K562 (cell line): Measurements from ENCODE around the gene RIPK4. TPM values are rescaled to one million over a fixed set of nuclear protein-coding genes. Genes with fewer than 3 reads are reported as not detected.

ENCODE experiments used
- ATAC-seq: fragments of 200-7000 bp; cut with Tn5 transposase; 3 replicates; pipeline ENCODE4 v1.9.1; 2020; ENCODE audit warnings: moderate library complexity
- BruUV-seq: library from RNA; stranded (reverse); fragments of 400-500 nt; replicated peaks from 2 replicates; lab custom pipeline; 2021; lab: Mats Ljungman, UMichigan
- CTCF ChIA-PET: fragments of 300-600 bp; formaldehyde crosslinking; extraction: SDS; loops from one replicate; lab custom pipeline; 2021; ENCODE audit warnings: low intra/inter-chr PET ratio; lab: Yijun Ruan, JAX
- POLR2A ChIA-PET: fragments of 300-600, 350-650 bp; sonication (Branson Sonifier 250); formaldehyde crosslinking; extraction: SDS; loops from one replicate; lab custom pipeline; 2021; ENCODE audit warnings: antibody characterized with exemption, inconsistent platforms; lab: Yijun Ruan, JAX
- DNase-seq, 4 experiments: peaks; one replicate each; pipeline versions ENCODE4 v3.0.0 to v3.0.0-alpha.2; 2011 to 2018; ENCODE audit warnings: low spot score in 3 of 4, mixed read lengths in 3 of 4; ENCODE audit errors: extremely low read depth in 1 of 4
- FAIRE-seq: peaks from 2 replicates; lab custom pipeline; 2011; peaks lifted over from hg19 to GRCh38; lab: Jason Lieb, UNC
- H2AFZ ChIP-seq: 2 replicates; pipeline ENCODE4 v1.6.0; 2011; ENCODE audit warnings: low read depth, low read length, control low read depth, inconsistent platforms
- H3K27ac ChIP-seq: fragments of 200-600 bp; 3 replicates; pipeline ENCODE4 v1.8.0; 2011; ENCODE audit warnings: low read depth, mild to moderate bottlenecking, control low read depth, inconsistent platforms, low read length, moderate library complexity, mixed read lengths; ENCODE audit errors: extremely low read depth
- H3K27me3 ChIP-seq, 2 experiments: fragments of 300-600 bp in 1 of 2; 2 replicates in 1 of 2; 3 replicates in 1 of 2; pipeline versions ENCODE4 v1.6.0 to v1.8.0; 2011; ENCODE audit warnings: inconsistent platforms in 2 of 2, low read length in 2 of 2, mild to moderate bottlenecking in 1 of 2, mixed read lengths in 1 of 2, moderate library complexity in 1 of 2; ENCODE audit not compliant: control insufficient read depth in 2 of 2, insufficient read depth in 2 of 2
- H3K36me3 ChIP-seq: fragments of 300-600 bp; 3 replicates; pipeline ENCODE4 v1.8.0; 2011; ENCODE audit warnings: mild to moderate bottlenecking, low read length, inconsistent platforms; ENCODE audit not compliant: control insufficient read depth, insufficient read depth
- H3K4me1 ChIP-seq, 2 experiments: fragments of 200-600 bp in 1 of 2; replicated peaks in 1 of 2; 2 replicates in 1 of 2; 3 replicates in 1 of 2; pipeline versions ENCODE4 v1.5.1 to v1.8.0; 2011; ENCODE audit warnings: inconsistent platforms in 2 of 2, low read length in 2 of 2, mild to moderate bottlenecking in 1 of 2, mixed read lengths in 1 of 2, moderate library complexity in 1 of 2; ENCODE audit not compliant: control insufficient read depth in 2 of 2, insufficient read depth in 2 of 2
- H3K4me2 ChIP-seq: 2 replicates; pipeline ENCODE4 v1.6.1; 2011; ENCODE audit warnings: low read length, control low read depth, inconsistent platforms, mixed read lengths; ENCODE audit not compliant: insufficient read depth
- H3K4me3 ChIP-seq: fragments of 200-600 bp; sonication (generic), shearing (Covaris generic); 2 replicates; pipeline ENCODE4 v1.5.1; 2016; ENCODE audit warnings: control low read depth, inconsistent platforms
- H3K79me2 ChIP-seq: fragments of 200-600 bp; 3 replicates; pipeline ENCODE4 v1.8.0; 2011; ENCODE audit warnings: low read length, inconsistent platforms; ENCODE audit not compliant: control insufficient read depth, insufficient read depth
- H3K9ac ChIP-seq, 2 experiments: 2 replicates each; pipeline versions ENCODE4 v1.6.0 to v1.6.1; 2011; ENCODE audit warnings: low read depth in 2 of 2, low read length in 2 of 2, control low read depth in 1 of 2, inconsistent platforms in 1 of 2, mild to moderate bottlenecking in 1 of 2, mixed read lengths in 1 of 2; ENCODE audit not compliant: insufficient read depth in 1 of 2
- H3K9me1 ChIP-seq: one replicate; pipeline ENCODE4 v1.6.0; 2011; ENCODE audit warnings: inconsistent platforms, mild to moderate bottlenecking, low read length, moderate library complexity; ENCODE audit not compliant: control insufficient read depth, insufficient read depth
- H3K9me3 ChIP-seq: replicated peaks from 2 replicates; pipeline ENCODE4 v1.5.1; 2011; ENCODE audit warnings: low read depth, low read length, inconsistent platforms; ENCODE audit not compliant: control insufficient read depth, insufficient read depth
- H4K20me1 ChIP-seq: replicated peaks from 2 replicates; pipeline ENCODE4 v1.6.1; 2011; ENCODE audit warnings: low read length, inconsistent platforms, mixed read lengths; ENCODE audit not compliant: control insufficient read depth, insufficient read depth
- ARID2 ChIP-seq: fragments of 450-650 bp; IDR thresholded peaks from 2 replicates; pipeline ENCODE4 v1.6.1; 2017; ENCODE audit warnings: antibody characterized with exemption, mild to moderate bottlenecking
- CCNT2 ChIP-seq: IDR thresholded peaks from 2 replicates; pipeline ENCODE4 v1.6.1; 2011; ENCODE audit warnings: borderline replicate concordance, low read depth, mild to moderate bottlenecking, moderate library complexity, mixed read lengths, low read length; ENCODE audit not compliant: insufficient read length; ENCODE audit errors: extremely low read depth
- COPS2 ChIP-seq: fragments of 450-650 bp; conservative IDR thresholded peaks from 2 replicates; pipeline ENCODE4 v1.6.1; 2016; ENCODE audit warnings: mild to moderate bottlenecking, moderate library complexity
- HNRNPUL1 ChIP-seq: fragments of 200-400 bp; formaldehyde crosslinking; IDR thresholded peaks from 2 replicates; pipeline ENCODE4 v1.6.1; 2017; ENCODE audit warnings: low read length
- L3MBTL2 ChIP-seq: fragments of 450-650 bp; IDR thresholded peaks from 2 replicates; pipeline ENCODE4 v1.6.1; 2016; ENCODE audit warnings: mild to moderate bottlenecking, moderate library complexity
- SMAD4 ChIP-seq: fragments of 250-450 bp; sonication (Bioruptor Pico); conservative IDR thresholded peaks from 2 replicates; pipeline ENCODE4 v1.8.0; 2021; ENCODE audit warnings: inconsistent platforms, mild to moderate bottlenecking, moderate library complexity
- ZNF354B ChIP-seq: fragments of 250-450 bp; sonication (Bioruptor Pico); IDR thresholded peaks from 2 replicates; pipeline ENCODE4 v1.4.0; 2020
- ZSCAN32 ChIP-seq: fragments of 450-650 bp; formaldehyde crosslinking; IDR thresholded peaks from 2 replicates; pipeline ENCODE4 v1.4.0; 2020; ENCODE audit warnings: mild to moderate bottlenecking, moderate library complexity
- WGBS: fragments of 100-300 bp; shearing (Covaris generic); methylation state at CpG from one replicate; pipeline ENCODE4 v1.1.6; 2016; ENCODE audit warnings: low coverage, mixed read lengths; ENCODE audit not compliant: insufficient coverage; ENCODE audit errors: missing lambda C conversion rate; 5-methylcytosine and 5-hydroxymethylcytosine counted together
- in situ Hi-C: fragments of 300-500 bp; cut with MboI; formaldehyde crosslinking; loops from 4 replicates; pipeline ENCODE4 v1.15.0; 2018; ENCODE audit warnings: inconsistent platforms, mixed read lengths
- intact Hi-C: fragments of 100-400 bp; cut with micrococcal nuclease; formaldehyde crosslinking; loops from 2 replicates; pipeline ENCODE4 v1.14.2; 2022
- polyA plus RNA-seq, 8 experiments: library from polyadenylated mRNA; depleted of rRNA in 4 of 8; stranded (reverse) in 5 of 8; unstranded in 3 of 8; fragments of >200 nt; fragmentation: Nextera tagmentation in 2 of 8; fragmentation: Illumina TruSeq in 1 of 8; extraction: Ambion mirVana in 2 of 8; extraction: Trizol in 1 of 8; gene quantifications; 2 replicates each; pipeline versions ENCODE4 v1.2.1 to v1.2.3, GENCODE V29; 2011 to 2014; ENCODE audit warnings: inconsistent platforms in 1 of 8, missing spikeins in 1 of 8
- total RNA-seq, 7 experiments: library from RNA; depleted of rRNA in 6 of 7; stranded (reverse); fragments of >200 nt in 6 of 7; fragmentation: Illumina TruSeq in 2 of 7; extraction: Trizol in 2 of 7; gene quantifications; 2 replicates each; pipeline versions ENCODE4 v1.2.1 to v1.2.3, GENCODE V29; 2011 to 2021; ENCODE audit warnings: low replicate concordance in 1 of 7
- TF ChIP-seq, protein P1 (sequence below): fragments of 450-650 bp; formaldehyde crosslinking; IDR thresholded peaks from 2 replicates; pipeline ENCODE4 v1.4.0; 2022; ENCODE audit warnings: missing genetic modification characterization

RIPK4 gene
- total and polyA plus RNA-seq, 9 of the 15 experiments (the other 6 are each of a cell fraction or from before 2014, with no cell fraction given): not detected

- TF ChIP-seq HNRNPUL1 (no peak), ARID2 (no peak), ZSCAN32 (CRISPR knock-in tag) (no peak), SMAD4 (CRISPR knock-in tag) (no peak)
Observed at GRCh38 chr21:41731081-41731480, 35.8 kb downstream of the RIPK4 start (continued).

GRCh38 chr21:41730367-41730765 is 36.5 kb downstream of the RIPK4 start:
- no TSS peak for BruUV-seq
- CTCF ChIA-PET: no interaction called here
- ATAC-seq: no peak

More at GRCh38 chr21:41730367-41730765, 36.5 kb downstream of the RIPK4 start:
- H3K4me3 ChIP-seq: no peak overlapping the region
- DNase-seq (no peak), FAIRE-seq (no peak)
- H3K9ac ChIP-seq: no peak overlapping the region
- in situ Hi-C loops (no loop called here), intact Hi-C loops (no loop called here)
- H3K27ac ChIP-seq: no peak overlapping the region
- no peaks in the 10 kb centered on the region for H3K79me2 ChIP-seq
- peaks cover 0 to 11% of the 10 kb centered on the region in 2 experiments; a peak in 2 of 5 replicates for H3K4me1 ChIP-seq
- TF ChIP-seq L3MBTL2: no peak
- TF ChIP-seq ZNF354B: no peak
- no peak for TF ChIP-seq CCNT2
- TF ChIP-seq, protein P1, sequence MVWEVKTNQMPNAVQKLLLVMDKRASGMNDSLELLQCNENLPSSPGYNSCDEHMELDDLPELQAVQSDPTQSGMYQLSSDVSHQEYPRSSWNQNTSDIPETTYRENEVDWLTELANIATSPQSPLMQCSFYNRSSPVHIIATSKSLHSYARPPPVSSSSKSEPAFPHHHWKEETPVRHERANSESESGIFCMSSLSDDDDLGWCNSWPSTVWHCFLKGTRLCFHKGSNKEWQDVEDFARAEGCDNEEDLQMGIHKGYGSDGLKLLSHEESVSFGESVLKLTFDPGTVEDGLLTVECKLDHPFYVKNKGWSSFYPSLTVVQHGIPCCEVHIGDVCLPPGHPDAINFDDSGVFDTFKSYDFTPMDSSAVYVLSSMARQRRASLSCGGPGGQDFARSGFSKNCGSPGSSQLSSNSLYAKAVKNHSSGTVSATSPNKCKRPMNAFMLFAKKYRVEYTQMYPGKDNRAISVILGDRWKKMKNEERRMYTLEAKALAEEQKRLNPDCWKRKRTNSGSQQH: no peak
- TF ChIP-seq COPS2: no peak
- no peak overlapping the region for H3K4me2 ChIP-seq
- no peaks in the 10 kb centered on the region for H3K36me3 ChIP-seq
- peaks cover 46 to 70% of the 10 kb centered on the region in 2 experiments for H3K27me3 ChIP-seq
- no peaks in the 10 kb centered on the region for H3K9me3 ChIP-seq
- 0% methylated on average over 5 of the region's 6 CpGs for WGBS
- no peak overlapping the region for H2AFZ ChIP-seq
- H3K9me1 ChIP-seq: peaks cover 4% of the 10 kb centered on the region
- POLR2A ChIA-PET: no interaction called here
- H4K20me1 ChIP-seq: peaks cover 13% of the 10 kb centered on the region; the same call in 1 of the 2 replicates
